ENCODE data around the gene KIF21A.

GRCh38 chr12:39402922-39403321, 40.0 kb downstream of the KIF21A start:
- no peak for TF ChIP-seq POLR2A (IDR thresholded peaks at IDR 0.05; ENCODE audit: low read length)
- no peak for TF ChIP-seq GATA1 (IDR thresholded peaks at IDR 0.05; ENCODE audit: low read depth, low read length)
